ENCODE data around the gene IRX2. TPM values are rescaled to one million over a fixed set of nuclear protein-coding genes. Genes with fewer than 3 reads are reported as not detected.

IRX2 gene
- total RNA-seq, 1 donor from 2014 or later: 56.4 TPM

- ATAC-seq: no peak
Measured at GRCh38 chr5:2748861-2749513, 2.5 kb downstream of the IRX2 start.

GRCh38 chr5:2748179-2748860 lies 3.2 kb downstream of the IRX2 start:
- intact Hi-C loops (cut with DNase I): no loop called here
- no peaks in the 10 kb centered on the region for H3K4me1 ChIP-seq
- H3K27me3 ChIP-seq: peaks cover 83% of the 10 kb centered on the region
- peak overlapping the region; percentile 77 for H3K27ac ChIP-seq
- ATAC-seq: no peak
- H3K36me3 ChIP-seq: no peaks in the 10 kb centered on the region
- no peak for DNase-seq
- H3K9me3 ChIP-seq: no peaks in the 10 kb centered on the region
- TF ChIP-seq CTCF (IDR thresholded peaks at IDR 0.05): no peak
- H3K4me3 ChIP-seq: peak overlapping the region; percentile 51

More at GRCh38 chr5:2748861-2749513, 2.5 kb downstream of the IRX2 start:
- intact Hi-C loops (cut with DNase I): no loop called here
- Histone ChIP-seq H3K9me3 (no peaks in the 10 kb centered on the region), H3K27ac (peak overlapping the region; percentile 77), H3K27me3 (peaks cover 83% of the 10 kb centered on the region), H3K4me1 (no peaks in the 10 kb centered on the region), H3K36me3 (no peaks in the 10 kb centered on the region), H3K4me3 (peak overlapping the region; percentile 51)
- no peak for TF ChIP-seq CTCF (IDR thresholded peaks at IDR 0.05)
- DNase-seq: no peak

GRCh38 chr5:2747363-2748162 lies 3.9 kb downstream of the IRX2 start:
- no peaks in the 10 kb centered on the region for H3K9me3 ChIP-seq
- H3K4me1 ChIP-seq: no peaks in the 10 kb centered on the region
- TF ChIP-seq CTCF (IDR thresholded peaks at IDR 0.05): no peak
- DNase-seq: no peak
- H3K27ac ChIP-seq: peak overlapping the region; percentile 77
- intact Hi-C loops (cut with DNase I): no loop called here
- ATAC-seq: no peak
- no peaks in the 10 kb centered on the region for H3K36me3 ChIP-seq
- H3K4me3 ChIP-seq: peak overlapping the region; percentile 51
- H3K27me3 ChIP-seq: peaks cover 82% of the 10 kb centered on the region

GRCh38 chr5:2746561-2747032 lies 4.9 kb downstream of the IRX2 start:
- DNase-seq: no peak
- intact Hi-C loops (cut with DNase I): no loop called here
- H3K4me3 ChIP-seq: peak overlapping the region; percentile 51
- H3K27me3 ChIP-seq: peaks cover 82% of the 10 kb centered on the region
- no peak for TF ChIP-seq CTCF (IDR thresholded peaks at IDR 0.05)
- H3K9me3 ChIP-seq: no peaks in the 10 kb centered on the region
- no peaks in the 10 kb centered on the region for H3K4me1 ChIP-seq
- ATAC-seq: no peak
- H3K27ac ChIP-seq: peak overlapping the region; percentile 77
- no peaks in the 10 kb centered on the region for H3K36me3 ChIP-seq

GRCh38 chr5:2744485-2744884 lies 7.0 kb downstream of the IRX2 start:
- Histone ChIP-seq H3K27ac (no peak overlapping the region), H3K4me3 (peak overlapping the region; percentile 6), H3K36me3 (no peaks in the 10 kb centered on the region), H3K9me3 (no peaks in the 10 kb centered on the region), H3K27me3 (peaks cover 84% of the 10 kb centered on the region), H3K4me1 (no peaks in the 10 kb centered on the region)
- intact Hi-C loops (cut with DNase I): no loop called here
- no peak for TF ChIP-seq CTCF (IDR thresholded peaks at IDR 0.05)
- no peak for ATAC-seq
- DNase-seq: no peak
